ENCODE results near the gene MT1M.

Gene MT1M

DNA sequence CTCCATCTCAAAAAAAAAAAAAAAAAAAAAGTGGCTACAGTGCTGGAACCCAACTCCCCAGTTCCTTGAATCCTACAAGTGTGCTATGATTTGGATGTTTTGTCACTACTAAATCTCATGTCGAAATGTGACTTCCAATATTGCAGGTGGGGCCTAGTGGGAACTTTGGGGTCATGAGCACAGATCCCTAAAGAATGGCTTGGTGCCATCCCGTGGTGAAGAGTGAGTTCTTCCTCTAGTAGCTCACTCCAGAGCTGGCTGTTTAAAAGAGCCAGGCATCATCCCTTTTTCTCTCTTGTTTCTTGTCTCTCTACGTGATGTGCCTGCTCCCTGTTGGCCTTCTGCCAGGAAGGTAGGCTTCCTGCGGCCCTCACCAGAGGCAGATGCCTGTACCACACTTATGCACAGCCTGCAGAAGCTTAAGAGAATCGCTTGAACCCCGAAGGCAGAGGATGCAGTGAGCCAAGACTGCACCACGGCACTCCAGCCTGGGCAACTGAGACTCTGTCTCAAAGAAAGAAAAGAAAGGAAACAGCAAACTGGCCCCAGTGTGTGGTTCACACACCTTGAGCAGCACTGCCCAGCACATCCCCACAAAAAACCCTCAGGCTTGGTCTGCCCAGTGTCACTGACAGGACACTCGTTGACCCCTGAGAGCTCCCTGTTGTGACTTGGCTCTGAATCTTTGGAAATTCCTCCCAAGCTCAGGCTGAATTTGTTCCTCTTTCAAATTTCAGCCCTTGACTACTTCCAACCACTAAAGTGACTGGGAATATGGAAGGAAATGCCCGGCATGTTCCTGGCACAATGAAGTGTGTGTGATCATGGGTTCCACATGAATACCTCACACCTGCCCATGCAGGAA lies 3.7 kb upstream of the MT1M start:
- DNase-seq (ENCODE audit: low read depth in 1 of 2, low spot score in 1 of 2), result no peak

DNA sequence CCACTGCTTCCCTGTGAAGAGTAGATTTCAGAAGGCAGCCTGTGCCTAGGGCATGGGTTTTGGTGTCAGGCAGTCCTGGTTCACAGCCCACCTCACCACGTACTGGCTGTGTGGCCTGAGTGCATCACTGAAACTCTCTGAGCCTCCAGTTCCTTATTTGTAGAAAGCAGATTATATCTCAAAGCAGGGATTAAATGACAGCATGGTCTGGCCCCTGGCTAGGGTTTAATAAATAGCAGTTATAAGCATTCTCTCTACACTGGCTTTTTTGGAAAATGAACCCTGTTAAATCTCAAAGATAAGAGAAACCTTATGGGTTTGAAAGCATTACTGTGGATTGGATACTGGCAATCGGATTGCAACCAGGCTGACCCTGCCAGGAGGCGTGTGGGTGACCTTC lies 2.9 kb upstream of the MT1M start:
- DNase-seq (ENCODE audit: low read depth in 1 of 2, low spot score in 1 of 2), result no peak

DNA sequence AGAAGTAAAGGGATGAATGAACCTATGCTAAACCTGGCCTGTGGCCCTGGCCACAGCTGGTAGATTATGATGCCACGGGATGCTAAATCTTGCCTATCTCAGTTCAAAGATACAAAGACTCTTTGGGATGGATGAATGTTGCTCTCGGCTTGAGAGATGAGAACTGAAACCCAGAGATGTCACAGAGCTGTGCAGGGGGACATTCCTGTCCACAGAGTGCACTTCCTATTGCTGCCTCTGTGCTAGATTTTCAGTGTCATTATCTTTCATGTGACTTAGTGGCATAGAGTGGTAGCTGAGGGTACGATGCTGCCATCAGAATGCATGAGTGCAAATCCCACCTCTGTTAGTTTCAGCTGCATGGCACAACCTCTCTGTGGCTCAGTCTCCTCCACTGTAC lies 2.3 kb upstream of the MT1M start:
- DNase-seq (ENCODE audit: low read depth in 1 of 2, low spot score in 1 of 2), result no peak

DNA sequence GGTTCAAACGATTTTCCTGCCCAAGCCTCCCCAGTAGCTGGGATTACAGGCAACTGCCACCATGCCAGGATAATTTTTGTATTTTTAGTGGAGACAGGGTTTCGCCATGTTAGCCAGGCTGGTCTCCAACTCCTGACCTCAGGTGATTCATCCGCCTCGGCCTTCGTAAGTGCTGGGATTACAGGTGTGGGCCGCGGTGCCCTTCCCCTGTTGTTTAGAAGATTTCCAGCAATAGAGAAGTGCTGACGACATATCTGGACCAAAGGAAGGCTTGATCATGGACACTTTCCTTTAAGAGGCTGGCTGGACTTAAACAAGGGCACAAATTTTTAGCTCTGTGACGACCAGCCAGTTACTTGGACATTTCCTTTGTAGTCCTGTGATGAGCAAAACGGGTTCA lies 1.3 kb upstream of the MT1M start:
- no peak for DNase-seq (ENCODE audit: low read depth in 1 of 2, low spot score in 1 of 2)

DNA sequence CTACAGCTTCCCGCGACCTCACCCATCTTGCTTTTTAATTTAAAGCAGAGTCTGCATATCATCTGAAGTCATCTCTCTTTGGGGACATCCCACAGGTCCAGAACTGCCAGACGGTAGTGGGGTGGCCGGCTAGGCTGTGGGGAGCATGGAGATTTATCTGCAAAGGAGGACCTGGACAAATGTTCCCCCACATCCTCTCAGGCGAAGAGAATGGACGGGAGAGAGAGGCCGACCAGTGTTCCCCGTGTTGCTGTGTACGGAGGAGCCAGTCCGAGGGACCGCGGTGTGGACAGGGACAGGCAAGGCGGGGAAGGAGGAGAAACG lies 665 bp upstream of the MT1M start:
- no peak for DNase-seq (ENCODE audit: low read depth in 1 of 2, low spot score in 1 of 2)

DNA sequence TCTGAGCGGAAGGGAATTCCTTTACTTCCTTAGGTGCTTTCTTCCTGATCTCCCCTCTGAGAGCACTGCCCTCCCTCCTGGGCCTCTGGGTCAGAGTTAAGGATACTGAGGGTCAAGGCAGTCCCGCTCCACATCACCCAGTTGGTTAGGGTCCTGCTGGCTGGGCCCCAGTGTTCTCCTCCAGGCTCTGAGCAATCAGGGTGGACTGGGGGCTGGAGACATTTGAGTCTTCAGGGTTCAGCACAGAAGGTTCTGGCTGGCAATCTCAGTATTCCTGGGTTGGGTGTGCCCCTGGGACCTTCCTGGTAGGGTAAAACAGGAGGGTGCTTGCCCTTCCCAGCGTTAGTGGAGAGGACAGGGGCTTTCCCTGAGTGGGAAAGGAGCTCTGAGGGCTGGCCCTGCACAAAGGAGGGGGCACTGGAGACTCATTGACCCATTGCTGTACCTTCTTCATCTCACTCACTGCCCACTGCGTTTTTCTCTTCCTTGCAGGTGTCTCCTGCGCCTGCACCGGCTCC lies 448 bp downstream of the MT1M start:
- no peak for DNase-seq (ENCODE audit: low read depth in 1 of 2, low spot score in 1 of 2)

GRCh38 chr16:56633535-56633934 lies 1.1 kb downstream of the MT1M start:
- no peak for DNase-seq (ENCODE audit: low read depth in 1 of 2, low spot score in 1 of 2)

DNA sequence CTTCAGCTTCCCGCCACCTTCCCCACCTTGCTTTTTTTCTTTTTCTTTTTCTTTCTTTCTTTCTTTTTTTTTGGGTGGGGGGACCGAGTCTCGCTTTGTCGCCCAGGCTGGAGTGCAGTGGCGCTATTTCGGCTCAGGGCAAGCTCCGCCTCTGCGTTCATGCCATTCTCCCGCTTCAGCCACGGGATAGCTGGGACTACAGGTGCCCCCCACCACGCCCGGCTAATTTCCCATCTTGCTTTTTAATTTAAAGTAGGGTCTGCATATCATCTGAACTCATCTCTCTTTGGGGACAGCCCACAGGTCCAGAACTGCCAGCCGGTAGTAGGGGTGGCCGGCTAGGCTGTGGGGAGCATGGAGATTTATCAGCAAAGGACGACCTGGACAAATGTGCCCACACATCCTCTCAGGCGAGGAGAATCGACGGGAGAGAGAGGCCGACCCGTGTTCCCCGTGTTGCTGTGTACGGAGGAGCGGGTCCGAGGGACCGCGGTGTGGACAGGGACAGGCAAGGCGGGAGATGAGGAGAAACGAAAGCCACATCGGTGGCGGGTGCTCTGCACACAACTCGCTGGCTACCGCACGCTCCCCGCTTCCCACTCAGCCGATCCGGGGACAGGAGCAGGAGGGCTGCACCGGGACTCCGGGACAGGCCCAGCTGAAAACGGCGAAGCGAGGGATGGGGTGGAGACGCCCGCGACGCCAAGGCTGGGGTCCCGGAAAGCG lies 2.4 kb downstream of the MT1M start:
- DNase-seq (ENCODE audit: low read depth in 1 of 2, low spot score in 1 of 2), result no peak

- no peak for DNase-seq (ENCODE audit: low read depth in 1 of 2, low spot score in 1 of 2)
Measured at GRCh38 chr16:56635441-56635967, 3.0 kb downstream of the MT1M start.

DNA sequence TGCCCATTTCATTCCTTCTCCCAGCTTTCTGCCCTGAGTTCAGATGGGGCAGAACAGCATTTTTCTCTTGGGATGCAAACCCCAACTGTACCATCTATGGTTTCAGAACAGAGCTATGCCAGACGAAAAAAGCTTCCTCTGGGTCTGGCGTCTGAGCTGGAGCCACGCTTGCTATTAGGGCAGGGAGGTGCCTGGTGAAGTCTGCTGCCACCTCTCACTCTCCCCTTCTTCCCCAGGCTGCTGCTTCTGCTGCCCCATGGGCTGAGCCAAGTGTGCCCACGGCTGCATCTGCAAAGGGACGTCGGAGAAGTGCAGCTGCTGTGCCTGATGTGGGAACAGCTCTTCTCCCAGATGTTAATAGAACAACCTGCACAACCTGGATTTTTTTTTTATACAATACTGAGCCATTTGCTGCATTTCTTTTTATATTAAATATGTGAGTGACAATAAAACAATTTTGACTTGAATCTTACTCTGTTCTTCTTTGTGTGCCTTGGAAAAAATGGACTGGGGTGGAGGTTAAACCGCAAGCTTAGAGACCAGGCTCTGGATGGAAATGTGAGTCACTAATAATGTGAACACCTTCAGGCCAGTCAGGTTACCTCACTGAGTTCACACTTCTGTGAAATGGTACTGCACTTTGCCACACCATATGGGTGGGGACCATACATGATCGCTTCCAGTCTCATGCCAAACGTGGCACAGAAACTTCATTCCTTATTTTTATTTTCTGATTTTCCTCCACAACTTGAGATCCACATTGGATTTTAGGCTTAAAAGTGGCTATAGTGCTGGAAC lies 4.4 kb downstream of the MT1M start:
- DNase-seq (ENCODE audit: low read depth in 1 of 2, low spot score in 1 of 2), result no peak

- no peak for DNase-seq (ENCODE audit: low read depth in 1 of 2, low spot score in 1 of 2)
Measured at GRCh38 chr16:56637814-56638750, 5.6 kb downstream of the MT1M start, which contains the start of gene MT1A. Gene MT1A, plus strand, starts transcription at chr16:56638666. Its CDS starts 73 bp downstream, at chr16:56638739.

- no peak for DNase-seq (ENCODE audit: low read depth in 1 of 2, low spot score in 1 of 2)
Measured at GRCh38 chr16:56639045-56639444, 6.6 kb downstream of the MT1M start.

DNA sequence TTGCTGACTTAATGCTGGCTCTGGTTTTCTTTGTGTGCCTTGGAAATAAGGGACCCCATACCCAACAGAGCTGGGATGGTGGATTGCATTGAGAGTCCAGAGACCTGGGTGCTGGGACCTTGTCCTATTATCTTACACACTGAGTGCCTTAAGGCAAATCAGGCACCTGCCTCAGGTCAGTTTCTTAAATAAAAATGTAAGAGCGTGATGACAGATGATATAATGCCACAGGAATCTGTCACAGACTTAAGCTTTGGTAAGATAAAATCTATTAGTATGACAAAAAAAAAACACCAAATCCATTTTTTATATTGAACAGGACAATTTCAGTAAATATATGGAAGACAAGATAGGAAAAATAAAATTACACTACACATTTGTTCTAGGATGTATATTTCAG lies 7.6 kb downstream of the MT1M start:
- DNase-seq (ENCODE audit: low read depth in 1 of 2, low spot score in 1 of 2), result no peak

DNA sequence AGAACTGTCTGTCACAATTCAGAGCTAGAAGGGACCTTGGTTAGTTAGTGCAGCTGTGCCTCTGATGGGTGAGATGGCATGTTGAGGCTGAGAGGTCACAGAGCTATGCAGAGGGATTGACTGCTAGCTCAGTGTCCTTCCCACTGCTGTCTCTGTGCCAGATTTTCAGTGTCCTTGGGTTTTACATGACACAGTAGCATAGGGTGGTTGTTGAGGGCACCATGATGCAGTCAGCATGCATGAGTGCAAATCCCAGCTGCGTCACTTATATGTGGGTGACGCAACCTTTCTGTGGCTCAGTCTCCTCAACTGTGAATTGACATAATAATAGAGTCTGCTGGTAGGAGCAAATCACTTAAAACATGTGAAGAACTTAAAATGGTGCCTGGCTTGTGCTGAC lies 8.7 kb downstream of the MT1M start:
- DNase-seq (ENCODE audit: low read depth in 1 of 2, low spot score in 1 of 2), result no peak

DNA sequence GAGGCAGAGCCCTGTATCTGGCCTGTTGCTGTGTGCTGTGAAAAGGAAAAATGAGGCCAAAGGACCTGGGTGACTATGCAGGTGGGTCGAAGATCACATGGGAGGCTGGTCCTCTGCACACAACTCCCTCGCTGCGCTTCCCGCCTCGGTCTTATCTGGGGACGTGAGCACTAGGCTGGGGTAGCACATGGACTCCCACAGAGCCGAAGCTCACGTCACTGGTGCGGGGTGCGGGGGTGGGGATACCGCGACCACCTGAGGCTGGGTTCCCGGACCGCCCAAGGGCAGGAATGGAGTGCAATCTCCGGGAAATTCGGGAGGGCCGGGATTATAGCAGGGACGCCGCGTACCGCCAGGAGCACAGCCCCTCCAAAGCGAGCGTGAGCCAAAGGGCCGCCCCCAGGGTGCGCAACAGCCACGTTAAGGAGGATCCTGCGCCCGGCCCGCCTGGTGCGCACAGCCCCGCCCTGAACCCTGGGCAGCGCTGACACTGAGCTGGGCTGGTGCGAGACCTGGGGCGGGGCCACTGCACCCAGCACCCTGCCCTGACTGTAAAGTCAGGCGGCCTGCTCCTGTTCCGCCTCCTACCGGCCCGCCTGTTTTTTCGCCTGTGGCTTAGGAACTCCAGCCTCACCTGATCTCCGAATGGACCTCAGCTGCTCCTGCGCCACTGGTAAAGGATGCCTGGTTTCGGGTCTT lies 10.8 kb downstream of the MT1M start:
- DNase-seq (ENCODE audit: low read depth in 1 of 2, low spot score in 1 of 2), result peak; percentile 40 to 62

- DNase-seq (ENCODE audit: low read depth in 1 of 2, low spot score in 1 of 2), result no peak
Measured at GRCh38 chr16:56643833-56644232, 11.4 kb downstream of the MT1M start.

GRCh38 chr16:56645311-56645710 lies 12.9 kb downstream of the MT1M start:
- DNase-seq (ENCODE audit: low read depth in 1 of 2, low spot score in 1 of 2), result no peak

DNA sequence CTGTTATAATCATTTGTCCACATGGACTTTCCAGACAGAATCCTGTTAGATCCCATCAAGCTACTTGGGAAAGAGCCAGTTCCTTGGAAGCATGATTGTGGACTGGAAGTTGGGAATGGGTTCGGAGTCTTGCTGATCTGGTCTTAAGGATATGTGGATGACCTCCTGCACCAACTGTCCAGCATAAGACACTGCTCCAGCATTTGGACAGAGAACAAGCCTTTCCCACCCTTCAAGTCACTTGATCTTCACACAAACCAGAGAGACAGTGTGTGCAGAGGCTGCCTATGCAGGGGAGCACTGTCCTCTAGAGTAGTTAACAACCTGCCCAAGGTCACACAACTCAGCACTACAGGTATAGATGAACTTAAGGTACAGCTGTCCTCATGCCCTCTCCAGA lies 13.4 kb downstream of the MT1M start:
- no peak for DNase-seq (ENCODE audit: low read depth in 1 of 2, low spot score in 1 of 2)

DNA sequence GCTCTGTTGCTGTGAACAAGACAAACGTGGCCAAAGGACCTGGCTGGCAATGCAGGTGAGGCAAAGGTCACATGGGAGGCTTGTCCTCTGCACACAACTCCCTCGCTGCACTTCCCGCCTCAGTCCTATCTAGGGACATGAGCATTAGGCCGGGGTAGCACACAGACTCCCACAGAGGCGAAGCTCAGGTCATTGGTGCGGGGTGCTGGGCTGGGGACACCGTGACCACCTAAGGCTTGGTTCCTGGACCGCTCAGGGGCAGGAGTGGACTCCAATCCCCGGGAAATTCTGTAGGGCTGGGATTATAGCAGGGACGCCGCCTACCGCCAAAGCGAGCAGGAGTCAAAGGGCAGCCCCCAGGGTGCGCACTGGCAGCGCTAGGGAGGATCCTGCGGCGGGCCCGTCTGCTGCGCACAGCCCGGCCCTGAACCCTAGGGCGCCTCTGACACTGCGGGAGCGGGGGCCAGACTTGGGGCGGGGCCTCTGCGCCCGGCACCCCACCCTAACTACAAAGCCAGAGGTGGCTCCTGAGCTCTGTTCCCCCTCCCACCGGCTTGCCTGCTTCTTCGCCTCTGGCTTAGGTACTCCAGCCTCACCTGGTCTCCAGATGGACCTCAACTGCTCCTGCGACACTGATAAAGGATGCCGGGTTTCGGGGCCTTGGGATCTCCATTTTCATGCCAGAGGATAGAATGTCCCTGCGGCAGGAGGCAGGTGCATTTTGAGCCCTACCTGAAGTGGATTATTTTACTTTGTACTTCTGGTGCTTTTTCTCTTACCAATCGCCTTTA lies 15.4 kb downstream of the MT1M start:
- no peak for DNase-seq (ENCODE audit: low read depth in 1 of 2, low spot score in 1 of 2)

All from stimulated activated CD4-positive, alpha-beta T cell treated with anti-CD3 and anti-CD28 coated beads, Interleukin-15, amount 100 ng/mL, for 1 hour (primary cell).